ENCODE measurements around the gene TMEM115. TPM values are rescaled to one million over a fixed set of nuclear protein-coding genes. Genes with fewer than 3 reads are reported as not detected.
A peak's percentile ranks its signal among the peaks of the same experiment; 100 is the strongest.

Gene TMEM115
- total and polyA plus RNA-seq, 9 of the 15 experiments (the other 6 are each of a cell fraction or from before 2014, with no cell fraction given), result 1.6 to 26.9 (median 14.1) TPM

- TF ChIP-seq SIN3B (IDR thresholded peaks at IDR 0.05; ENCODE audit: low read depth) (no peak), DMBX1 (CRISPR knock-in tag; IDR thresholded peaks at IDR 0.05; ENCODE audit: borderline replicate concordance) (peak; percentile 37; the same call in 1 of the 2 replicates), FOXJ2 (tag; IDR thresholded peaks at IDR 0.05) (peak; percentile 80), PML (IDR thresholded peaks at IDR 0.05; ENCODE audit: low read length) (no peak), NELFE (IDR thresholded peaks at IDR 0.05; ENCODE audit: insufficient read depth, insufficient read length) (no peak), SREBF1 (IDR thresholded peaks at IDR 0.05; ENCODE audit: borderline replicate concordance, low read depth, low read length) (peak; percentile 56; the same call in 1 of the 2 replicates), RBFOX2 (IDR thresholded peaks at IDR 0.05; ENCODE audit: low read depth, low read length) (peak; percentile 77), HSF4 (CRISPR knock-in tag; IDR thresholded peaks at IDR 0.05; ENCODE audit: borderline replicate concordance) (no peak), ETV5 (CRISPR knock-in tag; IDR thresholded peaks at IDR 0.05; ENCODE audit: low read depth) (0 out of 2 replicates have a peak, but pooled peaks have one; percentile 18), YBX1 (IDR thresholded peaks at IDR 0.05) (no peak), ZNF583 (CRISPR knock-in tag; IDR thresholded peaks at IDR 0.05) (no peak), CTBP1 (IDR thresholded peaks at IDR 0.05; ENCODE audit: borderline replicate concordance) (0 out of 2 replicates have a peak, but pooled peaks have one; percentile 38), CTCFL (IDR thresholded peaks at IDR 0.05; ENCODE audit: borderline replicate concordance, insufficient read depth, low read depth, low read length, poor library complexity, severe bottlenecking) (no peak), ETS1 (conservative IDR thresholded peaks at IDR 0.05; ENCODE audit: control insufficient read depth, low read depth, low read length) (peak; percentile 100), ZNF311 (CRISPR knock-in tag; IDR thresholded peaks at IDR 0.05) (no peak; the same call in 1 of the 2 replicates), MXD1 (CRISPR knock-in tag; IDR thresholded peaks at IDR 0.05; ENCODE audit: borderline replicate concordance, poor library complexity, severe bottlenecking) (no peak), TEAD2 (tag; IDR thresholded peaks at IDR 0.05) (no peak), KDM4B (IDR thresholded peaks at IDR 0.05; ENCODE audit: borderline replicate concordance in 2 of 2, low read depth in 1 of 2) (0 out of 4 replicates have a peak, but pooled peaks of 1 of the 2 experiments have one; percentile 53), BMI1 (IDR thresholded peaks at IDR 0.05; ENCODE audit: low read length) (no peak)
- TF ChIP-seq, protein P1, sequence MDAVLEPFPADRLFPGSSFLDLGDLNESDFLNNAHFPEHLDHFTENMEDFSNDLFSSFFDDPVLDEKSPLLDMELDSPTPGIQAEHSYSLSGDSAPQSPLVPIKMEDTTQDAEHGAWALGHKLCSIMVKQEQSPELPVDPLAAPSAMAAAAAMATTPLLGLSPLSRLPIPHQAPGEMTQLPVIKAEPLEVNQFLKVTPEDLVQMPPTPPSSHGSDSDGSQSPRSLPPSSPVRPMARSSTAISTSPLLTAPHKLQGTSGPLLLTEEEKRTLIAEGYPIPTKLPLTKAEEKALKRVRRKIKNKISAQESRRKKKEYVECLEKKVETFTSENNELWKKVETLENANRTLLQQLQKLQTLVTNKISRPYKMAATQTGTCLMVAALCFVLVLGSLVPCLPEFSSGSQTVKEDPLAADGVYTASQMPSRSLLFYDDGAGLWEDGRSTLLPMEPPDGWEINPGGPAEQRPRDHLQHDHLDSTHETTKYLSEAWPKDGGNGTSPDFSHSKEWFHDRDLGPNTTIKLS (IDR thresholded peaks at IDR 0.05; ENCODE audit: borderline replicate concordance, low read depth), result peak; percentile 92
Observed at GRCh38 chr3:50358911-50359759, at the start of gene TMEM115 (continued).
